Panc1 (cell line): ENCODE measurements around the gene RFX2. TPM values are rescaled to one million over a fixed set of nuclear protein-coding genes. Genes with fewer than 3 reads are reported as not detected.

Experiments
- ATAC-seq: fragments of 200-7000 bp; cut with Tn5 transposase; 2 replicates; pipeline ENCODE4 v1.9.1; 2020; ENCODE audit warnings: mild to moderate bottlenecking, moderate library complexity
- BruUV-seq: library from RNA; stranded (reverse); fragments of 400-500 nt; replicated peaks from 2 replicates; lab custom pipeline; 2021; lab: Mats Ljungman, UMichigan
- CTCF ChIA-PET: fragments of 300-600 bp; sonication (Branson Sonifier 250); formaldehyde crosslinking; loops from one replicate; lab custom pipeline; 2022; ENCODE audit warnings: antibody characterized with exemption; lab: Charles Lee
- POLR2A ChIA-PET: fragments of 300-600 bp; sonication (Branson Sonifier 250); formaldehyde crosslinking; loops from one replicate; lab custom pipeline; 2022; ENCODE audit warnings: antibody characterized with exemption; lab: Charles Lee
- DNase-seq: peaks from one replicate; pipeline ENCODE4 v3.0.0-alpha.2; 2010; ENCODE audit warnings: low read depth, low spot score
- H3K27ac ChIP-seq: 2 replicates; pipeline ENCODE4 v1.5.1; 2011; ENCODE audit warnings: mild to moderate bottlenecking, low read length, inconsistent platforms
- H3K27me3 ChIP-seq: fragments of 200-500 bp; sonication (Bioruptor generic); 2 replicates; pipeline ENCODE4 v1.6.0; 2014; ENCODE audit warnings: low read length, inconsistent platforms; ENCODE audit not compliant: control insufficient read depth, insufficient read depth
- H3K36me3 ChIP-seq: fragments of 200-500 bp; sonication (Bioruptor generic); 2 replicates; pipeline ENCODE4 v1.5.1; 2014; ENCODE audit warnings: inconsistent platforms, mild to moderate bottlenecking, low read length, moderate library complexity; ENCODE audit not compliant: control insufficient read depth, insufficient read depth
- H3K4me1 ChIP-seq: 2 replicates; pipeline ENCODE4 v1.5.1; 2011; ENCODE audit warnings: inconsistent platforms, mild to moderate bottlenecking, low read length, moderate library complexity; ENCODE audit not compliant: control insufficient read depth, insufficient read depth
- H3K4me3 ChIP-seq, 2 experiments: 2 replicates each; pipeline ENCODE4 v1.5.1; 2011 to 2012; ENCODE audit warnings: low read depth in 2 of 2, low read length in 2 of 2, mild to moderate bottlenecking in 2 of 2, inconsistent platforms in 1 of 2, moderate library complexity in 1 of 2
- H3K9me3 ChIP-seq: fragments of 200-500 bp; sonication (Bioruptor generic); 2 replicates; pipeline ENCODE4 v1.5.1; 2014; ENCODE audit warnings: low read depth, mild to moderate bottlenecking, inconsistent platforms, low read length, moderate library complexity; ENCODE audit not compliant: control insufficient read depth, insufficient read depth
- POLR2AphosphoS5 ChIP-seq: IDR thresholded peaks from 2 replicates; pipeline ENCODE4 v1.6.1; 2012; ENCODE audit warnings: mild to moderate bottlenecking, low read depth, low read length, moderate library complexity
- REST ChIP-seq, 2 experiments: IDR thresholded peaks; 2 replicates each; pipeline ENCODE4 v1.6.1; 2011 to 2012; ENCODE audit warnings: low read depth in 2 of 2, control low read depth in 1 of 2, low read length in 1 of 2, mild to moderate bottlenecking in 1 of 2, moderate library complexity in 1 of 2; ENCODE audit not compliant: insufficient read depth in 1 of 2
- SIN3A ChIP-seq: IDR thresholded peaks from 2 replicates; pipeline ENCODE4 v1.6.1; 2012; ENCODE audit warnings: low read depth, mild to moderate bottlenecking, low read length, moderate library complexity, borderline replicate concordance; ENCODE audit not compliant: insufficient read depth
- TCF7L2 ChIP-seq: IDR thresholded peaks from 2 replicates; pipeline ENCODE4 v1.6.1; 2011; ENCODE audit warnings: mild to moderate bottlenecking, low read depth, low read length, inconsistent platforms
- in situ Hi-C: cut with HindIII; loops from 2 replicates; pipeline ENCODE4 v1.10.0; 2016; ENCODE audit warnings: low sequenced_read_pairs, low pct_unique_long_range_greater_than_20kb
- intact Hi-C: fragments of 100-400 bp; cut with micrococcal nuclease; formaldehyde crosslinking; loops from one replicate; pipeline ENCODE4 v1.10.0; 2022; ENCODE audit not compliant: unreplicated experiment
- total RNA-seq: library from RNA; stranded (reverse); gene quantifications from one replicate; pipeline ENCODE4 v1.2.1, GENCODE V29; 2021; ENCODE audit not compliant: unreplicated experiment
- TF ChIP-seq, protein P1 (sequence below): fragments of 450-650 bp; IDR thresholded peaks from 2 replicates; pipeline ENCODE4 v1.5.1; 2017; ENCODE audit warnings: mild to moderate bottlenecking

The RFX2 gene
- total RNA-seq, 1 experiment from 2014 or later, result 8.0 TPM

- BruUV-seq, result no TSS peak
- ChIA-PET POLR2A (interaction anchor here (0.6 kb wide), 1 partner anchor 26 kb away, joined by 3 read pairs; no protein-coding TSS in a partner anchor), CTCF (no interaction called here)
- no peak overlapping the region for H3K4me3 ChIP-seq
- H3K36me3 ChIP-seq, result no peaks in the 10 kb centered on the region
- no peak for TF ChIP-seq POLR2AphosphoS5
- no peak for TF ChIP-seq TCF7L2
- TF ChIP-seq, protein P1, sequence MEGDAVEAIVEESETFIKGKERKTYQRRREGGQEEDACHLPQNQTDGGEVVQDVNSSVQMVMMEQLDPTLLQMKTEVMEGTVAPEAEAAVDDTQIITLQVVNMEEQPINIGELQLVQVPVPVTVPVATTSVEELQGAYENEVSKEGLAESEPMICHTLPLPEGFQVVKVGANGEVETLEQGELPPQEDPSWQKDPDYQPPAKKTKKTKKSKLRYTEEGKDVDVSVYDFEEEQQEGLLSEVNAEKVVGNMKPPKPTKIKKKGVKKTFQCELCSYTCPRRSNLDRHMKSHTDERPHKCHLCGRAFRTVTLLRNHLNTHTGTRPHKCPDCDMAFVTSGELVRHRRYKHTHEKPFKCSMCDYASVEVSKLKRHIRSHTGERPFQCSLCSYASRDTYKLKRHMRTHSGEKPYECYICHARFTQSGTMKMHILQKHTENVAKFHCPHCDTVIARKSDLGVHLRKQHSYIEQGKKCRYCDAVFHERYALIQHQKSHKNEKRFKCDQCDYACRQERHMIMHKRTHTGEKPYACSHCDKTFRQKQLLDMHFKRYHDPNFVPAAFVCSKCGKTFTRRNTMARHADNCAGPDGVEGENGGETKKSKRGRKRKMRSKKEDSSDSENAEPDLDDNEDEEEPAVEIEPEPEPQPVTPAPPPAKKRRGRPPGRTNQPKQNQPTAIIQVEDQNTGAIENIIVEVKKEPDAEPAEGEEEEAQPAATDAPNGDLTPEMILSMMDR, result no peak
- no peak for TF ChIP-seq SIN3A
- TF ChIP-seq REST (IDR thresholded peaks at IDR 0.05; ENCODE audit: insufficient read depth in 1 of 2, low read depth in 2 of 2, low read length in 1 of 2), result no peak
- DNase-seq, result no peak
- no peak for ATAC-seq
- intact Hi-C loops (no loop called here), in situ Hi-C loops (no loop called here)
- no peaks in the 10 kb centered on the region for H3K9me3 ChIP-seq
- H3K27ac ChIP-seq, result no peak overlapping the region
- no peaks in the 10 kb centered on the region for H3K4me1 ChIP-seq
- no peaks in the 10 kb centered on the region for H3K27me3 ChIP-seq
Observed at GRCh38 chr19:6000228-6000847, 110.0 kb downstream of the RFX2 start.

- ATAC-seq, result no peak
- no TSS peak for BruUV-seq
- H3K9me3 ChIP-seq, result no peaks in the 10 kb centered on the region
- intact Hi-C loops, result no loop called here
- DNase-seq, result no peak
- CTCF ChIA-PET, result no interaction called here
- in situ Hi-C loops, result no loop called here
- TF ChIP-seq REST (IDR thresholded peaks at IDR 0.05; ENCODE audit: insufficient read depth in 1 of 2, low read depth in 2 of 2, low read length in 1 of 2), result no peak
- TF ChIP-seq, protein P1, result no peak
- TF ChIP-seq SIN3A, result no peak
- TF ChIP-seq POLR2AphosphoS5, result no peak
- no peak for TF ChIP-seq TCF7L2
- no peaks in the 10 kb centered on the region for H3K36me3 ChIP-seq
- POLR2A ChIA-PET, result no interaction called here
- no peaks in the 10 kb centered on the region for H3K4me1 ChIP-seq
- H3K4me3 ChIP-seq, result no peak overlapping the region
- H3K27me3 ChIP-seq, result no peaks in the 10 kb centered on the region
- H3K27ac ChIP-seq, result no peak overlapping the region
Observed at GRCh38 chr19:5999693-6000092, 110.6 kb downstream of the RFX2 start.
